IMR-90 (cell line): Measurements from ENCODE around the gene AP3B1.

Experiments
- CEBPB ChIP-seq: IDR thresholded peaks from 2 replicates; pipeline ENCODE4 v1.6.1; 2012; ENCODE audit warnings: low read depth, low read length, improper control_type of control experiment
- POLR2A ChIP-seq: IDR thresholded peaks from 2 replicates; pipeline ENCODE4 v1.6.1; 2012; ENCODE audit warnings: mild to moderate bottlenecking, low read depth, low read length
- TF ChIP-seq, protein P1 (sequence below): conservative IDR thresholded peaks from 2 replicates; pipeline ENCODE4 v1.5.1; 2012; ENCODE audit warnings: mild to moderate bottlenecking, low read depth, low read length, improper control_type of control experiment
- TF ChIP-seq, protein P2 (sequence below): fragments of 150-350 bp; IDR thresholded peaks from 2 replicates; pipeline ENCODE4 v1.6.1; 2017; ENCODE audit warnings: mild to moderate bottlenecking, antibody characterized with exemption, low read length, low read depth

DNA sequence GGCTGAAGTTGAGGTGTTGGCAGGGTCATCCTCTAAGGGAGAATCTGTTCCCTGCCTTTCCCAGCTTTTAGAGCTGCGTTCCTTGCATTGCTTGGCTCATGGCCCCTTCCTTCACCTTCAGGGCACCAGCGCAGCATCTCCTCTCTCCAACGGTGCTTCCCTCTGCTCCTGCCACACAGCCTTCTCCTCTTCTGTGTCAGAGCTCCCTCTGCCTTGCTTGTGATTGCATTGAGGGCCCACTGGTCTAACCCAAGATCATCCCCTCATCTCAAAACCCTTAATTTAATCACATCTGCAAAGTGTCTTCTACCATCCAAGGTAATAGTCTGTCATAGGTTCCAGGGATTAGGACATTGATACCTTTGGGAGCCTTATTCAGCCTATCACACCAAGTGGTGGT lies 312.7 kb downstream of the AP3B1 start:
- TF ChIP-seq, protein P1, sequence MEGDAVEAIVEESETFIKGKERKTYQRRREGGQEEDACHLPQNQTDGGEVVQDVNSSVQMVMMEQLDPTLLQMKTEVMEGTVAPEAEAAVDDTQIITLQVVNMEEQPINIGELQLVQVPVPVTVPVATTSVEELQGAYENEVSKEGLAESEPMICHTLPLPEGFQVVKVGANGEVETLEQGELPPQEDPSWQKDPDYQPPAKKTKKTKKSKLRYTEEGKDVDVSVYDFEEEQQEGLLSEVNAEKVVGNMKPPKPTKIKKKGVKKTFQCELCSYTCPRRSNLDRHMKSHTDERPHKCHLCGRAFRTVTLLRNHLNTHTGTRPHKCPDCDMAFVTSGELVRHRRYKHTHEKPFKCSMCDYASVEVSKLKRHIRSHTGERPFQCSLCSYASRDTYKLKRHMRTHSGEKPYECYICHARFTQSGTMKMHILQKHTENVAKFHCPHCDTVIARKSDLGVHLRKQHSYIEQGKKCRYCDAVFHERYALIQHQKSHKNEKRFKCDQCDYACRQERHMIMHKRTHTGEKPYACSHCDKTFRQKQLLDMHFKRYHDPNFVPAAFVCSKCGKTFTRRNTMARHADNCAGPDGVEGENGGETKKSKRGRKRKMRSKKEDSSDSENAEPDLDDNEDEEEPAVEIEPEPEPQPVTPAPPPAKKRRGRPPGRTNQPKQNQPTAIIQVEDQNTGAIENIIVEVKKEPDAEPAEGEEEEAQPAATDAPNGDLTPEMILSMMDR: no peak
- TF ChIP-seq POLR2A: no peak
- no peak for TF ChIP-seq CEBPB
- TF ChIP-seq, protein P2, sequence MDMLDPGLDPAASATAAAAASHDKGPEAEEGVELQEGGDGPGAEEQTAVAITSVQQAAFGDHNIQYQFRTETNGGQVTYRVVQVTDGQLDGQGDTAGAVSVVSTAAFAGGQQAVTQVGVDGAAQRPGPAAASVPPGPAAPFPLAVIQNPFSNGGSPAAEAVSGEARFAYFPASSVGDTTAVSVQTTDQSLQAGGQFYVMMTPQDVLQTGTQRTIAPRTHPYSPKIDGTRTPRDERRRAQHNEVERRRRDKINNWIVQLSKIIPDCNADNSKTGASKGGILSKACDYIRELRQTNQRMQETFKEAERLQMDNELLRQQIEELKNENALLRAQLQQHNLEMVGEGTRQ: no peak
